Hypothalamus (tissue), 51 donors: ENCODE measurements around the gene ZNF699.
"Not testable (repeated sequence)": the region's sequence is repeated elsewhere in the genome, so short reads cannot be mapped to it uniquely, and the experiment has no call there.

Experiments used
- DNase-seq, 51 donors: peaks; one replicate each; lab custom pipeline; 2025; lab: John Stamatoyannopoulos, UW

The ZNF699 gene

GRCh38 chr19:9309139-9309973, at the start of gene ZNF699:
Gene ZNF699, minus strand, starts transcription at chr19:9309838. Its CDS starts 4,719 bp downstream, at chr19:9305119.
- peak; percentile 81 to 98 (median 94) for DNase-seq

GRCh38 chr19:9354651-9355050, 45.0 kb upstream of the ZNF699 start:
- no peak for DNase-seq

- no peak for DNase-seq
Observed at GRCh38 chr19:9353011-9353410, 43.4 kb upstream of the ZNF699 start.

GRCh38 chr19:9352505-9352904, 42.9 kb upstream of the ZNF699 start:
- no peak for DNase-seq

GRCh38 chr19:9348671-9349070, 39.0 kb upstream of the ZNF699 start:
- DNase-seq: no peak

- no peak for DNase-seq
Observed at GRCh38 chr19:9348253-9348652, 38.6 kb upstream of the ZNF699 start.

- no peak for DNase-seq
Observed at GRCh38 chr19:9345005-9345404, 35.4 kb upstream of the ZNF699 start.

GRCh38 chr19:9342610-9343304, 33.1 kb upstream of the ZNF699 start:
- no peak for DNase-seq

- no peak for DNase-seq
Observed at GRCh38 chr19:9329999-9330398, 20.4 kb upstream of the ZNF699 start.

GRCh38 chr19:9324584-9324962, 14.9 kb upstream of the ZNF699 start:
- DNase-seq: no peak

GRCh38 chr19:9323919-9324583, 14.4 kb upstream of the ZNF699 start, which contains the start of gene ZNF559:
Gene ZNF559, plus strand, starts transcription at chr19:9324179. Its CDS starts 14,371 bp downstream, at chr19:9338550.
- DNase-seq: peak; percentile 43 to 93 (median 81)

GRCh38 chr19:9323557-9323918, 13.9 kb upstream of the ZNF699 start:
- DNase-seq: peak in 50 of 51 donors; percentile 4 to 93 (median 60)

GRCh38 chr19:9322201-9322600, 12.6 kb upstream of the ZNF699 start:
- DNase-seq: not testable (repeated sequence)

GRCh38 chr19:9321756-9322155, 12.1 kb upstream of the ZNF699 start:
- not testable (repeated sequence) for DNase-seq

- DNase-seq: no peak
Observed at GRCh38 chr19:9321338-9321737, 11.7 kb upstream of the ZNF699 start.

- no peak for DNase-seq
Observed at GRCh38 chr19:9313756-9314155, 4.1 kb upstream of the ZNF699 start.

GRCh38 chr19:9309974-9310446, 372 bp upstream of the ZNF699 start:
- DNase-seq: peak in 30 of 51 donors; percentile 75 to 97 (median 88)

- no peak for DNase-seq
Observed at GRCh38 chr19:9308091-9308770, 1.4 kb downstream of the ZNF699 start.

GRCh38 chr19:9306443-9306842, 3.2 kb downstream of the ZNF699 start:
- DNase-seq: no peak

- DNase-seq: no peak
Observed at GRCh38 chr19:9296336-9296735, 13.3 kb downstream of the ZNF699 start.

- no peak for DNase-seq
Observed at GRCh38 chr19:9295411-9295849, 14.2 kb downstream of the ZNF699 start.
